T-helper 2 cell treated with Interferon-gamma antibody and Interleukin-4, amounts not matched to agents 5 μg/mL and 100 μg/mL, for 36 hours (primary cell): ENCODE results near the gene PPIB.
A peak's percentile ranks its signal among the peaks of the same experiment; 100 is the strongest.

Experiments
- DNase-seq: peaks from one replicate; pipeline ENCODE4 v3.0.0; 2021; ENCODE audit warnings: low spot score
- H3K27ac Mint-ChIP-seq: one replicate; pipeline ENCODE4 v1.8.0; 2021; ENCODE audit warnings: mild to moderate bottlenecking, mixed read lengths
- H3K27me3 Mint-ChIP-seq: one replicate; pipeline ENCODE4 v1.8.0; 2021; ENCODE audit warnings: low read depth, mixed read lengths
- H3K36me3 Mint-ChIP-seq: one replicate; pipeline ENCODE4 v1.8.0; 2021; ENCODE audit warnings: low read depth, mixed read lengths
- H3K4me1 Mint-ChIP-seq: one replicate; pipeline ENCODE4 v1.8.0; 2021; ENCODE audit warnings: low read depth, mixed read lengths
- H3K4me3 Mint-ChIP-seq: one replicate; pipeline ENCODE4 v1.8.0; 2022; ENCODE audit warnings: mild to moderate bottlenecking, moderate library complexity, mixed read lengths
- H3K9me3 Mint-ChIP-seq: one replicate; pipeline ENCODE4 v1.8.0; 2021; ENCODE audit warnings: mixed read lengths

Gene PPIB

DNA sequence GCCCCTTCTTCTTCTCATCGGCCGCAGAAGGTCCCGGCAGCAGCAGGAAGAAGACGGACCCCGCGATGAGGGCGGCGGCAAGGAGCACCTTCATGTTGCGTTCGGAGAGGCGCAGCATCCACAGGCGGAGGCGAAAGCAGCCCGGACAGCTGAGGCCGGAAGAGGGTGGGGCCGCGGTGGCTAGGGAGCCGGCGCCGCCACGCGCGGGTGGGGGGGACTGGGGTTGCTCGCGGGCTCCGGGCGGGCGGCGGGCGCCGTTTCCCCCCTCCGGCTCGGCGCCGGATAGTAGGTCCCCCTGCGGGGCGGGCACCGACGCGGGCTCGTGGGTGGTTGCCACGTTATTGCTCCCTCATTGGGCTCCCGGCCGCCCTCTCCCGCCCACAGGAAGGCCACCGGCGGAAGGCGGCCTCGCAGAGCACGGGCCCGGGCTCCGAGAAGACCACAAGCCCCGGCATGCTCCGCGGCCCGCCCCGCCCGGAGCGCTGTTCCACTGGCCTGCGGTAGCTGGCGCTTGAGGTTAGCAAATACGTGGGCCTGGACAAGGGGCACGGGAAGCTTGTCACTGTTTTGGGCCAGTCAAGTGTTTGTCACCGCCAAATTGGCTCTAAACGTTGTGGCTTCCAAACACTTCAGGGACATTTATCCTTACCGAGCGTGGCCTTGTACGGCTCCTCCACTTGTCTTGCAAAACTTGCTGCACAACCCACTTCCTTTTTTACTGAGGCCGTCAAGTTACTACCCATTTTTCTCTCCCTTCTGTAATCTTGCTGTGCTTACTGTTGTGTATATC, at the start of gene PPIB:
Gene PPIB (minus strand): TSS at position 154 of the 790 bp plus-strand sequence. CDS start 36 bp downstream, at position 118.
- Mint-ChIP-seq H3K4me3 (peak within 1 kb of the TSS; percentile 96), H3K27me3 (no peaks in the 10 kb centered on the region), H3K4me1 (peaks cover 43% of the 10 kb centered on the region), H3K9me3 (no peaks in the 10 kb centered on the region), H3K27ac (peak within 1 kb of the TSS; percentile 96), H3K36me3 (peaks cover 28% of the 10 kb centered on the region)
- peak; percentile 99 for DNase-seq

GRCh38 chr15:64211696-64212095, 48.9 kb upstream of the PPIB start:
- no peak for DNase-seq
- Mint-ChIP-seq H3K4me3 (no peak overlapping the region), H3K27ac (peak overlapping the region; percentile 61), H3K4me1 (peaks cover 26% of the 10 kb centered on the region), H3K9me3 (no peaks in the 10 kb centered on the region), H3K27me3 (no peaks in the 10 kb centered on the region), H3K36me3 (peaks cover 19% of the 10 kb centered on the region)

DNA sequence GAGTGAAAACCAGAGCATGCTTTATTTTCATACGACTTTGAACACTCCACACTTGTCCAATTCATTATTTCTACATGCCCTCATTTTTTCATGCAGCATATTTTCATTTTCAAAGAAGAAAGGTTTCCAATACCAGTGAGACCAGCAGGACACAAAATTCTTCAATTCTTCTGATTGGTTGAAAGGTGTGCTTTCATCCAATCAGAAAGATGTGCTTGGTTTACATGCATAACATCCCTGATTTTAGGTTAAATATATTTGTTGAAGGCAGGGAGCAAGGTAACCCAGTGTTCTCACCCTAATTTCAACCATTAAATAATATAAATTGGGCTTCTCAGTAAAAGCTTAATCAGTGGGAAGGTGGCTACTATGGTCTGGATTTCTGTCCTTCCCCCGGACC, 47.5 kb upstream of the PPIB start:
- no peak overlapping the region for H3K4me3 Mint-ChIP-seq
- H3K4me1 Mint-ChIP-seq = peaks cover 26% of the 10 kb centered on the region
- H3K36me3 Mint-ChIP-seq = peaks cover 15% of the 10 kb centered on the region
- H3K27ac Mint-ChIP-seq = no peak overlapping the region
- H3K9me3 Mint-ChIP-seq = no peaks in the 10 kb centered on the region
- H3K27me3 Mint-ChIP-seq = no peaks in the 10 kb centered on the region
- no peak for DNase-seq

DNA sequence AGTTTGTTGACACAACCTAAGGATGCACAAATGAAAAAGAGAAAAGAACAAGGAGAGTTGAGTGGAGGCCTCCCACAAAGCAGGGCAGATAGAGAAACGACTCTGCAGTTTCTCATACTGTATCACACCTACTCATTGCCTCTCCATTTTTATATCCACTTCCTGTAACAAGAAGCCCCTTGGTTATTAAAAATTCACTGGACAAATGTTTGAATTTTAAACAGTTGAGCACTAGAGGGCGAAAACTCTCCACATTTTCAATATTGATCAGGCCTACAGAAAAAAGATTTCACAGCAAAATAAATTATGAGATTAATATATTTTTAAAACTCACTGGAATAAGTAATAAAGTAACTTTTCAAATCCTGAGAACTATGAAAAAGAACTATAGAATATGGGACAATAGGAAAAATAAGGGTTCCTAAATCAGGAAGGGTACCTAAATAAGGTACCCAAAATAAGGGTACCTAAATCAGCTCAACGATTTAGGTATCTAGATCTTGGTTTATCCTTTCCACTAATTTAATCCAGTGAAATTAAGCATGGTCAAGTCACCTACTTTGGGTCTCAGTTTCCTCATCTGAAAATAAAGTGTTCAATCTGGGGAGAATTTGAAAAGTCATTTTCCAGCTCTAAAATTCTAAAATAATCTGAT, 47.0 kb upstream of the PPIB start:
- Mint-ChIP-seq H3K9me3 (no peaks in the 10 kb centered on the region), H3K27me3 (no peaks in the 10 kb centered on the region), H3K4me1 (peaks cover 26% of the 10 kb centered on the region), H3K36me3 (peaks cover 15% of the 10 kb centered on the region), H3K4me3 (no peak overlapping the region), H3K27ac (no peak overlapping the region)
- no peak for DNase-seq

- H3K4me1 Mint-ChIP-seq = peaks cover 5% of the 10 kb centered on the region
These were observed 42.4 kb upstream of the PPIB start for GRCh38 chr15:64205202-64205601.

GRCh38 chr15:64197425-64197824, 34.6 kb upstream of the PPIB start:
- Mint-ChIP-seq H3K36me3 (peaks cover 27% of the 10 kb centered on the region), H3K4me3 (no peak overlapping the region), H3K27ac (no peak overlapping the region), H3K27me3 (no peaks in the 10 kb centered on the region), H3K9me3 (no peaks in the 10 kb centered on the region), H3K4me1 (no peaks in the 10 kb centered on the region)
- no peak for DNase-seq

More at GRCh38 chr15:64205202-64205601, 42.4 kb upstream of the PPIB start:
- H3K36me3 Mint-ChIP-seq = peaks cover 19% of the 10 kb centered on the region
- no peaks in the 10 kb centered on the region for H3K9me3 Mint-ChIP-seq
- no peaks in the 10 kb centered on the region for H3K27me3 Mint-ChIP-seq
- no peak overlapping the region for H3K4me3 Mint-ChIP-seq
- no peak overlapping the region for H3K27ac Mint-ChIP-seq
- DNase-seq = no peak

DNA sequence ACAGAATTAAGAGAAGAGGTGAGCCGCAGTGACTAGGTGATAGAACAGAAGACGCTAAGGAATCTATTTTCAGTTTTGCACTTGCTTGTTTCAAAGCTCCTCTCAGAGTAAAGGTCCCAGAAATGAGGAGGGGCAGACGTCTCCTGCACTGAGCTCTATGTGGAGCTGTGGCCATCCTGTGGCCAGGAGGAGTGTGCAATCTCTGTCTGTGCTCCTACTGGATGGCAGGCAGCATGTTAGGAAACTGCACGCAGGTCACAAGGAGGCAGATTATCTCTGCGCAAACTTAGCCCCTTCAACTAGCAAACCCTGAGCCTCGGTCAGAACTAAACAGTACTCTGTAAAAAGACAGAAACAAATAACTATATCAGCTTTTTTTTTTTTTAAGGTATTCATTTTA, 31.1 kb upstream of the PPIB start:
- Mint-ChIP-seq H3K27ac (no peak overlapping the region), H3K4me1 (no peaks in the 10 kb centered on the region), H3K9me3 (peaks cover 4% of the 10 kb centered on the region), H3K27me3 (no peaks in the 10 kb centered on the region), H3K36me3 (peaks cover 23% of the 10 kb centered on the region), H3K4me3 (no peak overlapping the region)
- no peak for DNase-seq

DNA sequence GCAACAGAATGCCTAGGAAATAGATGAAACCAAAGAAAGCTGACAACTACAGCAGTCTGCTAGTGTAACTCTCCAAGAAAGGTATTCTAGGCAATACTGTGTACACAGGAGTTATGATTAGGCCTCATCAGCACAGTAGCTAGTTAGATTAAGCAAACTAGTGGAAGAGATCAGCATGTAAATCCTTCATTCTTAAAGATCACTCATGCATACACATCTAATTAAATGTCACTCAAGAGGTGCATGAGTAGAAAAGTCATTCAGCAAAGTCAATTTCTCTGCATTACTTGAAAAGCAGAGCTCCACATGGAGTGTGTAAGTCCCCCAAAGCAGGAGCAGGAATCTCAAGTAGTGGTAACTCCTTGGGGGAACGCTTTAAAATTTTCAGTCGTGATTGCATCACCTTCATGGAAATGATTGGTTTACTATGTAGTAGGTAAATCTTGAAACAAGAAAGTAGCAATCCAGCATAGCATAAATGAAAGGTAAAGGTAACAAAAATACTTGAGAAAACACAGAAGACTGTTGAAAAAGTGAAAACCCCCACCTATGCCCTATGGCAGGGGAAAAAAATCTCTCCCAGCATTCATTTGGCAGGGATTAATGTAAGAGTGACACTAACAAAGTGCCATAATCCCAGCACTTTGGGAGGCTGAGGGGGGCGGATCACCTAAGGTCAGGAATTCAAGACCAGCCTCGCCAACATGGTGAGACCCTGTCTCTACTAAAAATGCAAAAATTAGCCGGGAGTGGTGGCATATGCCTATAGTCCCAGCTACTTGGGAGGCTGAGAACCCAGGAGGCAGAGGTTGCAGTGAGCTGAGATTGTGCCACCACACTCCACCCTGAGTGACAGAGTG, 29.4 kb upstream of the PPIB start:
- Mint-ChIP-seq H3K4me3 (no peak overlapping the region), H3K27ac (no peak overlapping the region), H3K27me3 (no peaks in the 10 kb centered on the region), H3K36me3 (peaks cover 29% of the 10 kb centered on the region), H3K4me1 (peaks cover 14% of the 10 kb centered on the region), H3K9me3 (peaks cover 4% of the 10 kb centered on the region)
- DNase-seq = no peak

DNA sequence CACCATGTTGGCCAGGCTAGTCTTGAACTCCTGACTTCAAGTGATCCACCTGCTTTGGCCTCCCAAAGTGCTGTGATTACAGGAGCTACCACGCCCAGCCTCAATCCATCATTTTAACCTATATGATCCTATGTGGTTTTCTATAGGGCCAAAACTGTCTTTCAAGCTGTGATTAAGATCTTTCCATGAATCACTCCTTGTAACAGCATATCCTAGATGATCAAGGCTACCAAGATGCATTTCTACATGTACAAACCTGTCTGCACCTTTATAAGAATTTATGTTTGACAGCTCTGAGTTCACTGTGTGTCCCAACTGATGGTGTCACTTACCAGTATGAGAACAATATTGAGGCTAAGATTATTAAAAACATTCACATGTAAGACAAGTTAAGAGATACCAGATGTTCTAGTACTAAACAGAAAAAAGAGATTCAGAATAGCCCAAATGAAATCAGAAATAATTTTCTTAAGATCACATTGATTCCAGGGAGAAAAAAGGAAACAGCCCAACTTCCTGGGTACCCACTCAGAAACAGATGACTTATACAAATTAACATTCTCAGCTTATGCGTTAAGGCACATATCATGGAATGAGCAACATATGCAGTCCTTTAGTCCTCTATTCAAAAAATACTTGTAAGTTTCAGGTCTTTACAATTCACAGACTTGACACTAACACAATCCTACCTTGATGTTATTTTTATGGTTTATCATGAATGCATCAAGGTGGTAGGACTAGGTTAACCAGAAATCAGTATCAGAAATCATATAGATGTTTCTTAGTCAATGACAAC, 24.8 kb upstream of the PPIB start:
- H3K4me1 Mint-ChIP-seq = peaks cover 14% of the 10 kb centered on the region
- peak overlapping the region; percentile 76 for H3K27ac Mint-ChIP-seq
- H3K27me3 Mint-ChIP-seq = no peaks in the 10 kb centered on the region
- DNase-seq = no peak
- peaks cover 4% of the 10 kb centered on the region for H3K9me3 Mint-ChIP-seq
- peak overlapping the region; percentile 53 for H3K4me3 Mint-ChIP-seq
- peaks cover 26% of the 10 kb centered on the region for H3K36me3 Mint-ChIP-seq

GRCh38 chr15:64185146-64185911, 22.5 kb upstream of the PPIB start:
- H3K27ac Mint-ChIP-seq = no peak overlapping the region
- no peaks in the 10 kb centered on the region for H3K27me3 Mint-ChIP-seq
- peaks cover 4% of the 10 kb centered on the region for H3K9me3 Mint-ChIP-seq
- H3K4me3 Mint-ChIP-seq = no peak overlapping the region
- DNase-seq = no peak
- H3K36me3 Mint-ChIP-seq = peaks cover 32% of the 10 kb centered on the region
- peaks cover 17% of the 10 kb centered on the region for H3K4me1 Mint-ChIP-seq

GRCh38 chr15:64182859-64183370, 20.1 kb upstream of the PPIB start:
- Mint-ChIP-seq H3K36me3 (peaks cover 26% of the 10 kb centered on the region), H3K27me3 (no peaks in the 10 kb centered on the region), H3K4me3 (no peak overlapping the region), H3K9me3 (no peaks in the 10 kb centered on the region), H3K4me1 (peaks cover 14% of the 10 kb centered on the region), H3K27ac (no peak overlapping the region)
- DNase-seq = no peak

DNA sequence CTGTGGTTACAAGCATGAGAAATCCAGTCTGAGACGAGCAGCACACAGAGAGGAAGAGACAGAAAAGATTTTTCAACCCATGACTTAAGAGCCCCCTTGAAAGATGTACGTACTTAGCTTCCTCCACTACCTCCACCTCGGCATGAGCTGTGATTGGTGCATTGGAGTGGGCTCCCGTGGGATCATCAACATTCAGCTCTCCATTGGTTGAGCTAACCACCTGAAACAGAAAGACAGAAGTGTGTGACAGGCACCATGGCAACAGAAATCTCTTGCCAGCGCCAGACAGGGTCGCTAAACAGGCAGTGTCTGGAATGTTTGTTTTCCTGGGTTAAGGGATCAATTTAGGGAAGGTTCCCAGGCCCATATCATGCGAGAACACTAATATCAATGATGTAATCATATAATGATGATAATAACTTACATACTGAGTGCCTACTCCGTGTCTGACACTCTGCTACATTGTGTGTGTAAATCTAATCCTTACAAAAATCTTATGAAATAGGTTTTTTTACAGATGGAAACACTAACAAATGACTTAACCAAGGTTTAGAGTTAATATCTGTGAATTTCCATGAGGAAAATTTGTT, 17.5 kb upstream of the PPIB start:
- Mint-ChIP-seq H3K4me3 (no peak overlapping the region), H3K9me3 (no peaks in the 10 kb centered on the region), H3K27ac (no peak overlapping the region), H3K36me3 (peaks cover 19% of the 10 kb centered on the region), H3K27me3 (no peaks in the 10 kb centered on the region), H3K4me1 (peaks cover 7% of the 10 kb centered on the region)
- no peak for DNase-seq
